Central memory CD4-positive, alpha-beta T cell (primary cell): ENCODE measurements around the gene ITGA3.

Experiments
- DNase-seq: peaks from one replicate; pipeline ENCODE4 v3.0.0; 2022
- total RNA-seq, 3 experiments: gene quantifications; one replicate each; lab custom pipeline; 2026; lab: John Stamatoyannopoulos, UW

The ITGA3 gene
- 13.7 to 34.8 (median 17.3) reads per million in 3 experiments for total RNA-seq

DNA sequence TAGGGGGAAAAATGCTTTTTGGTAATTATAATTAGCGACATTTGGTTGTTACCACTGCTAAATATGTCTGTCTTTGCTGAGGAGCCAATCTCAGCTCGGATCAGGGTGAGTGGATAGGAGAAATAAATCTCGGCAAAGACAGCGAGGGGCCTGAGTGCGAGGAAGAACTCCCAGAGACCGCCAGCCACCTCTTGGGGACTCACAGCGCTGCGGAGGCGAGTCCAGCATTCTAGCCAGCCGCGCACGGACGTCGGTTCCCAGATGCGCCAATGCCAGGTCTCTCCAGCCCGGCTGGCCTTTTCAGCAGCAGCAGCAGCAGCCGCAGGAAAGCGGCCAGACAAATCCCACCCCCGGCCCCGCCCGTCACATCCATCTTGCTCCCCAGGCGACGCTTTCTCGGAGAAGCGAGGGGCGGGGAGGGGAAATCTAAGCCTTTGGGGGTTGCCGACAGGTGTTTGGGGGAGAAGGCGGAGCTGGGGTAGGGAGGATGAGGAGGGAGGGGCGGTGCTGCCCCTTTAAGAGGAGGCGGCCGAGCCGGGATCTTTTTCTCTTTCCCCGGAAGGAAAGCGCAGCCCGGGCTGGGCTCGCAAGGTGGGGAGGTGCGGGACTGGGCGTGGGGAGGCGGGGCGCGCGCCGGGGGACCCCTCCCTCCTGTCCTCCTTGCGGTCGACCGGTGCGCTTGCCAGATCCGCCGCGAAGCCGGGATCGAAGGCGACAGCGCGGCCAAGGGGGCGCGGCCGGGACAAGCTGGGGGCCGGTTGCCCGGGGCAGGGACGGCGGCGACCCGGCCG, at the start of gene ITGA3:
Gene ITGA3 (plus strand): TSS at position 685 of the 791 bp plus-strand sequence. CDS start 330 bp downstream, outside the sequence.
- peak; percentile 55 for DNase-seq

DNA sequence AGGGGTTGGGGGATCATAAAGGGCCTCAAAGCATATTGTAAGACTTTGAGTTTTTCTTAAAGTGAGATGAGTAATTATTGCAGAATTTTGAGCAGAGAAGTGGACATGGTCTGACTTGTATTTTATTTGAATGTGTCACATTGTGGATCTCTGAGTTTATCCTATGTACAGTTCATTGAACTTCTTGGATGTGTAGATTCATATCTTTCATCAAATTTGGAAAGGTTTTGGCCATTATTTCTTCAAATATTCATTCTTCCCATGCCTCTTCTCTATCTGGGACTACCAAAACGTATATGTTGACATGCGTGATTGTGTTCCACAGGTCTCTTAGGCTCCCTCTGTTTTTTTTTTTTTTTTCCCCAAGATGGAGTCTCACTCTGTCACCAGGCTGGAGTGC, 46.6 kb upstream of the ITGA3 start:
- no peak for DNase-seq

DNA sequence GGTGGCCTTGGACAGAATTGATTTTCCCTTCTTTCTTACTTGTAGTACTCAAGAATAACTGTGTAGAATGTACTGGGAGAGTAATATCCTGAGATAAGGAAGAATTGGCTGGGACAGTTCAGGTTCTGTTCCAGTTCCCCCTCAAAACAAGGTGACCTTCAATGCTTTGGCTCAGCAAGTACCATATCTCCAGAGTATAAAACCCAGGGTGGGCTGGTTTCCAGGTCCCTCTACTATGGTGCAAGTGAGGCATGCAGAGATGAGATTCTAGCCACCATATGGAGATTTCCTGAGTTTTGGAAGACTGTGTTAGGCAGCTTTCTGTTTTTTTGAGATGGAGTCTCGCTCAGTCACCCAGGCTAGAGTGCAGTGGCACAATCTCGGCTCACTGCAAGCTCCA, 42.8 kb upstream of the ITGA3 start:
- no peak for DNase-seq

DNA sequence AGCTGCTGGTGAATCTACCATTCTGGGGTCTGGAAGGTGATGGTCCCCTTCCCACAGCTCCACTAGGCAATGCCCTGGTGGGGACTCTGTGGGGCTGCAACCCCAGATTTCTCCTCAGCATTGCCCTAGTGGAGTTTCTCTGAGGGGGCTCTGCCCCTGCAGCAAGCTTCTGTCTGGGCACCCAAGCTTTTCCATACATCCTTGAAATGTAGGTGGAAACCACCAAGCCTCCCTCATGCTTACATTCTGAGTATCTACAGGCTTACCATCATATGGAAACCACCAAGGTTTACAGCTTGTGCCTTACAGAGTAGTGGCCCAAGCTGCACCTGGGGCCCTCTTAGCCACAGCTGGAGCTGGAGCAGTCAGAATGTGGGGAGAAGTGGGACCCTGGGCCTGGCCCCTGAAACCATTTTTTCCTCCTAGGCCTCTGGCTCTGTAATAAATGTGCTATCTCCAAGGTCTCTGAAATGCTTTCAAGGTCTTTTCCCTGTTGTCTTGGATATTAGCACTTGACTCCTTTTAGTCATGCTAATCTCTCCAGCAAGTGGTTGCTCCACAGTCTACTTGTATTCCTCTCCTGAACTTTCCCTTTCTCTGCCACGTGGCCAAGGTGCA, 41.3 kb upstream of the ITGA3 start:
- DNase-seq, result no peak

DNA sequence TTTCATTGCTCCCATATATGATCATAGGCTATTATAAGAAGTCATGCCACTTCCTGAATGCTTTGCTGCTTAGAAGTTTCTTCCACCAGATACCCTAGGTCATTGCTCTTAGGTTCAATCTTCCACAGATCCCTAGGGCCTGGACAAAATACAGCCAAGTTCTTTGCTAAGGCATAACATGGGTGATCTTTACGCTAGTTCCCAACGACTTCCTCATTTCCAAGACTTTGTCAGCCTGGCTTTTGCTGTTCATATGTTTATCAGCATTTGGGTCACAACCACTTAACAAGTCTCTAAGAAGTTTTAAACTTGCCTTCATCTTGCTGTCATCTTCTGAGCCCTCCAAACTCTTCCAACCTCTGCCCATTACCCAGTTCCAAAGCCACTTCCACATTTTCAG, 40.8 kb upstream of the ITGA3 start:
- DNase-seq, result no peak

DNA sequence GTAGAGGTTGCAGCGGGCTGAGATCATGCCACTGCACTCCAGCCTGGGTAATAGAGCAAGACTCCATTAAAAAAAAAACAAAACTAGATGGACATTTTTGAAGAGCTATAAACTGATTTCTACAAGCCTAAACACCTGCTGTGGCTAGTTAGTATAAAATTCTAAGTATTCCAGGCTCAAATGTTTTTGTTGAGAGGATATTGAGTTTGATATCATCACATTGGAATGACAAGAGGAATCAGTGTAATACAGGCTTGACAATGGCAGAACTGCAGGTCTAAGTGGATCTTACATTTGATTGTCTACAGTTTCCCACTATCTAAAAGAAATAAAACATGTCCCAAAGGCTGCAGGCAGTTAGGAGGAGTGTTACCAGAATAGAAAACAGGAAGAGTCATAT, 37.0 kb upstream of the ITGA3 start:
- DNase-seq, result no peak

DNA sequence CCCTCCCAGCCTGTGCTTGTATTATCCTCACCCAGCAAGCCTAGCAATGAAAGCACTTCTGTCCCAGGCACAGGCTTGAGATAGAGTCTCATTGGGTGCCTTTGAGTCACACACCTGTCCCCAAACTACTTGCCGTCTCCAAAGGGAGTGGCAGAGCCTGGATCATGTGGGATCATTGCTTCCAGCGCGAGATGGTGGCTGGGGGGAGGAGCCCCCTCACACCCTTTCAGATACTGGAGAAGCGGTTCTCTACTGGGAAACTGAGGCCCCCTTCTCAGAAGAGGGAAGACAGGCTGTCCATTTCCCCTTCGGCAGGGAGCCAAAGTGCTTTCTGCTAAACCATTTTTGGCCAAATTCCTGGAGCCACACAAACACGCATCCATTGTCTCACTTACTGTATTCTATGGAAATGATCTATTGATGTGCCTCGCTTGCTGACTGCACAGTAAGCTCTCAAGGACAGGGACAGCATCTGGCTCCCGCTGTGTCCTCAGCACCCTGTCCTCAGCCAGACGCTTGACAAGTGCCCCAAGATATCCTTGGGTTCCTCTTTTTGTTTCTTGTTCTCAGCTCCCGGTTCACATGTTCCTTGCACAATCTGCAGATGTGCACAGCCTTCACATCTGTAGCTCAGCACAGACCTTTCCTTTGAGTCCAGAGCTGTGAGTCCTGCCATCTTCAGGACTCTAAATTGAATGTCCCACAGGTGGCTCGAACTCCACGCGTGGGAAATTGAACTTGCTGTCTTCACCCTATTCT, 34.9 kb upstream of the ITGA3 start:
- no peak for DNase-seq

DNA sequence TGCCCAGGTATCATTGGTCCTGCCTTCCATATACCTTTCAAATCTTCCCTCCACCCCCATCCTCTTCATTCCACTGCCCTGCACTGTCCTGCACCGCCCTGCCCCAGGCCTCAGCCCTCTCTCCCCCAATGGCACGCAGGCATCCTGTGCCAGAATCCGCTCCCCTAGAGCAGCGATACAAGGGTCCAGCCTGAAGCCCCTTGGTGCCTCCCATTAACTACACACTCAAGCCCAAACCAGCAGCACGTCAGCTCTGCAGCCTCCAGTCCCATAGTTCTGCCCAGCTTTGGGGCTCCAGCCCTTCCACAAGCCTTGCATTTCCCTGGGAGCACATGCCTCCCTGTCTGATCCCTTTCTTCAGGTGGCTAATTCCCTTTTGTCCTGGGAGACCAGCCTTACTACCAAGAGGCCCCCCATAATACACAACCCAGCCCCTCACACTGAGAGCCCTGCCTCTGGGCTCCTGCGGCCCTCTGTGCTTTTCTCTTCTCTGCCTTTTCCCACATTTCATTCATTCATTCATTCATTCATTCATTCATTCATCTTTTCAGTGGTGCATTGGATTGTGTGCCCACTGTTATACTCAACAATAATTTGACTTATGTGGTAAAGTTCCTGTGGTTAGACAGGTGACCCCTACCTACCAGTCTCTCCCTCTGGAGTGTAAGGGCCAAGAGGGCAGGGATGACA, 34.1 kb upstream of the ITGA3 start:
- no peak for DNase-seq

DNA sequence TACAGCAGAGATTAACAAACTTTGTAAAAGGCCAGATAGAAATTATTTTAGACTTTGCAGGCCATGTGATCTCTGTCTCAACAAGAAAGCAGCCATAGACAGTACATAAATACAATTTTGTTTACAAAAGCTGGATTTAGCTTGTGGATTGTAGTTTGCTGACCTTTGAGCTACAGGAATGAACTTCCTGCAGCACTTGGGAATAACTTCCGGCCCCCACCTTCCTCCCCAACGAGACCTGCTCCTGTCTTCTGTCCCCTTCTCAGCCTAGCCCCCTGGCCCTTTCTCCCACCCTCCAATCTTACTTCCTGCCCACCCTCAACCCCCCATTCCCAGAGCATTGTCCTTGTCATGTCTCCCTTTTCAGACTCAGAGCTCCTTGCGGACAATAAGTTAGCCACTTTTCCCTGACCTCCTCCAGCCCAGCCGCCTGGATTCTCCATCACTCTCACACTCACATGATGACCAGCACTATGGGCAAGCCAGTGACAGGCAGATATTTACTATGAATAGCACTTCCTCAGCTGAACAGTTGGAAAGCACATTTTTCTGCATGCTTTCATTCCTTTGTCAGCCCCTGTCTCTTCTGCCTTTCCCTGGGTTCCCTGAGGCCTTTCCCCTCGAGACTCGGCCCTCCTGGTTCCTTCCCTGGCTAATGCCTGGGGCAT, 33.3 kb upstream of the ITGA3 start:
- no peak for DNase-seq

DNA sequence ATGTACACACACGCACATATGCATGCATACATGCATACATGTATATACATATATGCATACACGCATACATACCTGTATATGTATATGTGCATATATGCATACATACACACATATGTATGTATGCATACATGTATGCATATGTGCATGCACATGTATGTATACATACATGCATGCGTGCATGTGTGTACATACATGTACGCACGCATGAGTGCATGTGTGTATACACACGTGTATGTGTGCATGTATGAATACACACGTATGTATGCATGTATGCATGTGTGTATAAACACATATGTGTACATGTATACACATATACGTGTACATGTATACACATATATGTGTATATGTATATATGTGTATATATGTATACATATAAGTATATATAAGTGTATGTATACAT, 32.4 kb upstream of the ITGA3 start:
- DNase-seq, result no peak

DNA sequence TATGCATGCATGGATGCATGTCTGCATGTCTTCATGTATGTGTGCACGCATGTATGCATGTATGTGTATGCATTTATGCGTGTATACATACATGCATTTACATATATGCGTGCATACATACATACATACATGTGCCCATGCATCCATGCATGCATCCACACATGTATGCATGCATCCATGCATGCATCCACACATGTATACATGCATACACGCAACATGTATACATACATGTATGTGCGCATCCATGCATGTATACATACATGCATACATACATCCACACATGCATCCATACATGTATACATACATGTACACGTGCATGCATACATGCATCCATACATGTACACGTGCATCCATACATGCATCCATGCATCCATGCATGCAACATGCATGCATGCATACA, 31.1 kb upstream of the ITGA3 start:
- no peak for DNase-seq

DNA sequence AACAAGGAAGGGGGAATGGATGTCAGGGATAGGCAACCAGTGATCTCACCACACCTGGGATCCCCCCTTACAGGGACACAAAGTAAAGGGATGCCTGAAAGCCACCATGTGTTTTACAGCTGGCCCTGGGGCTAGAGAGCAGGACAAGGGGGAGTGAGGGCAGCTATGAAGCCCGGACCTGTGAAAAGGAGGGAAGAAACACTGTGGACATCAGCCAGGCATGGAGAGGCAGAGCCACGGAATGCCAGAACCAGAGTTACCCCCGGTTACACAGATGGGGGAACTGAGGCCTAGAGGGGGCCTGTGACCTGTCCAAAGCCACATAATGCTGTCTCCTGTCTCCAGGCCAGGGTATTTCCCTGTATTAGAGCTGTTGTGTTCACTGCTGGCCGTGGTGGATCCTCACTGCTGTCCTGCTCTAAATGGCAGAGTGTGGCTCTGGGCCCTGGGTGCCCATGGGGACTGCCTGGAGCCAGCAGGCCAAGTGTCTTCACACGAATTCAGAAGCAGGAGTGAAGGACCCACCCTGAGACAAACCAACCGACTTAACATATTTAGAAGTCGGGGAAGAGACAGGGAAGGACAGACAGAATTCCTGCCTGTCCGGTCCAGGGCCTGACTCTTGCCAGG, 29.7 kb upstream of the ITGA3 start:
- DNase-seq, result no peak

DNA sequence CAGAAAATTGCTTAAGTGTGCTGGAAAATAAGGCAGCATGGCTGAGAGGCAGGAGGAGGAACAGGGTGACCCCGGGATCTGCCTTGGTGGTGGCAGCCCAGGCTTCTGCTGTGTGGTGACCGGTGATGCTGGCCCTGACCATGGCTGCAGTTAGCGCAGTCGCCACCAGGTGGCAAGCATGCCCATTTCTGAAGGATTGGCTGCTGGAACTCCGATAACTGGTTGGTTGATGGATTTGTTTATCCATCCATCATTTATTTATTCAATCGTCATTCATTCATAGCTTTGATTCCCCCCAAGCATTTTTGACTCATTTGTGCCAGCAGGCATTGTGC, 29.1 kb upstream of the ITGA3 start:
- DNase-seq, result peak; percentile 65

DNA sequence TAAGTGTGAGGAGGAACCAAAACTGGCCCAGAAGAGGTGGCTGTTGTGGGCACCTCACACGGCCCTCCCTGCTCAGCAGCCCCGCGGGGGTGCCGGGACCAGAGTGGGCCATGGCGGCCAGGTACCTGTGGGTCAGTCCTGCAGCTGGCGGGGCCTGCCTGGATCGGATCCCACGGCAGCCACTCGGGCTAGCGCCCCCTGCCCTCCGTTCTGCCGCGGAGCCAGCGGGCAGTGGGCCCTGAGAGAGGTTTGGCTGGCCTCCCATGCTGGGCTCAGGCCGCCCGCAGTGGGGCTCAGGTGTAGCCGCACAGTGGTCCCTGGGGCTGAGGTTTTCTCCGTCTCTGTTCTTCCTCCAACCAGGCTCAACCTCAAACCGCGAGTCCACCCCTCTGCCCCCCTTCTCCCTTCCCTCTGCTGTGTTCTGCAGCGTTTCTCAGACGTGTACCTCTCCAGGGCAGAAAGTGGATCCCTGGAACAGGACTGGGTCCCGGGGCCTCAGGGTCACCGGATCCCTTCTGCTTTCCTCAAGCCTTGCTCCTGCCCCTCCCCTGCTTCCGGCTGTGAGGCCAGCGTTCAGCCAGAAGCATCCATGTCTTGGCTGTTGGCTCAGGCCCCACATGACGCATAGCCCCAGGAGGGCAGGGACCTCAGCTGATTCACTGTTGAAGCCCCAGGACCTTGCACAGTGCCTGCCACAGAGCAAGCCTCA, 28.6 kb upstream of the ITGA3 start:
- DNase-seq, result no peak

DNA sequence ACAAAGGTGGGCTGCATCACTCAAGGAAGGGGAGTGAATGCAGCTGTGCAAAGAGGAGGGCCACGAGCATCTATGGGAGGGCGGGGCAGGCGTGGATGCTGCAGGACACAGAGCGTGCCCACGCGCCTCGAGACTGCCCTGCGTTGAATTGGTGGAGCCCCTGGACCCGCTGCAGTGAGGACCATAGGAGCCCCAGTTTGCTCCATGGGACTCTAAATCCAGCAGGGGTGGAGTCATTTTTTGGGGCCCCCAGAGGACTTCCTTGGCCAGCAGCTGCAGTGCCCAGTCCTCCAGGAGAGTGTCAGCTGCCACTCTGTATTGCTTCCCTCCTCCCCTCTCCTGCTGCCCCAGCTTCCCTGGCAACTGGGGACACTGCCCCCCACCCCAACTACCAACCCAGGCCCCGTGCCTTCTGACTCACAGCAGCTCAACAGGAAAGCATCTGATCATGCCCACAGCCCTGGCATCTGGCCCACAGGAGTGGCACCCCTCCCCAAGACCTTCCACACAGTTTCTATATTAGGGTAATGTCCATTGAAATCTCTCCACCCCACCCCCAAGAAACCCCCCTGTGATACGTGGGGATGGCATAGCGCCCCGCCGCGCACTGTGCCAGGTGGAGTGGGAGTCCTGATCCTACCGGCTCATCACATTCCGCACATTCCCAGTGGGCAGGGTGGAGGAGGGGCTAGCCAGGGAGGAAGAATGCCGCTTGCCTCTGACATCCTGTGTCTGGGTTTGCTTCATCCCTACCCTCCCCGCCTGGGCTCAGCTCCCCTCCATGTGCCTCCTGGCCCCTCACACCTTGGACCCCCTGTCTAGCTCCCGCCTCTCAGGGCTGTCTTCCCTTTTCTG, 27.8 kb upstream of the ITGA3 start:
- no peak for DNase-seq

DNA sequence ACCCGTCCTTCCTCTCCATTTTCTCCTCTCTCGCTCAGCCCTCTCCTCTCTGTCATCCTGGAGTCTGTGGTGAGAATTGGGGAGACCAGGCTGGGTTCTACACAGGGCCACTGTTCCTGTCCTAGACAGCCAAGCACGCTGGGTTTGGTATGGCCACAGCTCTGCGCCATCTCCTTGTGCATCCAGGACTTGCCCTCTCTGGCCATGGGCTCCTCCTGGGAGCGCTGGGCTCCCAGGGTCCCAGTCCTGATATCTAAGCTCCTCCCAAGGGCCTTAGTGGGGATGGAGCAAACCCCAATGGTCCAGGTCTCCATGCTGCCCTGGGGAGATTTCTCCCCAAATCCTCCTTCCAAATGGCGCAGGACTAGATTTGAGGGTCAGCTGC, 27.2 kb upstream of the ITGA3 start:
- no peak for DNase-seq

DNA sequence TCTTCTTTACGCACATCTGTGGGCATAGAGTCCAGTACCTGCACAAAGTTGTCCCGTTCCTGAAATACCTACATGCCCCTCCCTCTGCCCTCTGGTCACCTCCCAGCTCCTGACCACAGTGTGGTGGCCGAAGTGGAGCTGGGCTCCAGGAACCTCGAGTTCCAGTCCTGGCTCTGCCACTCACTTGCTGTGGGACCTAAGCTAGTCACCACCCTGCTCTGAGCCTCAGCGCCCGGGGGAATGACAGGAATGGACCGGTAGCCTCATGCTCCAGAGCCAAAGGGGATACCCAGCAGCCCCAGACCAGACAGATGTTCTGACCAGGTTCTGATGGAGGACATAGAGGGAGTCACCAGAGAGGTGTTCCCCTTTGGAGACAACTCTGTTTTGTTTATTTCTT, 26.7 kb upstream of the ITGA3 start:
- no peak for DNase-seq

DNA sequence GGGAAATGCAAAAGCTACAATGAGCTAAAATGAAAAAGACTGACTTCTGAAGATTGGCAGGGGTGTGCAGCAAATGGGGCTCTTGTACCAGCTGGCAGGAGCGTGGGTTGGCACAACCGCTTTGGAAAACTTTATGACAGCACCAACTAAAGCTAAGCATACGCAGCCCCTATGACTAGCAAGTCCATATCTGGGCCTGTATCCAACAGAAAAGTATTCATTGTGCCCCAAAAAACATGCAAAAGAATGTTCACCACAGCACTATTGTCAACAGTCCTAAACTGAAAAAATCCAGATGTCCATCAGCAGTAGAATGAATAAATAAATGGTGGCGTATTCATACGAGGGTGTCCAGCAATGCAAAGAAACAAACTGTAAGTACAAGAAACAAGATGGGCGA, 22.6 kb upstream of the ITGA3 start:
- DNase-seq, result no peak

DNA sequence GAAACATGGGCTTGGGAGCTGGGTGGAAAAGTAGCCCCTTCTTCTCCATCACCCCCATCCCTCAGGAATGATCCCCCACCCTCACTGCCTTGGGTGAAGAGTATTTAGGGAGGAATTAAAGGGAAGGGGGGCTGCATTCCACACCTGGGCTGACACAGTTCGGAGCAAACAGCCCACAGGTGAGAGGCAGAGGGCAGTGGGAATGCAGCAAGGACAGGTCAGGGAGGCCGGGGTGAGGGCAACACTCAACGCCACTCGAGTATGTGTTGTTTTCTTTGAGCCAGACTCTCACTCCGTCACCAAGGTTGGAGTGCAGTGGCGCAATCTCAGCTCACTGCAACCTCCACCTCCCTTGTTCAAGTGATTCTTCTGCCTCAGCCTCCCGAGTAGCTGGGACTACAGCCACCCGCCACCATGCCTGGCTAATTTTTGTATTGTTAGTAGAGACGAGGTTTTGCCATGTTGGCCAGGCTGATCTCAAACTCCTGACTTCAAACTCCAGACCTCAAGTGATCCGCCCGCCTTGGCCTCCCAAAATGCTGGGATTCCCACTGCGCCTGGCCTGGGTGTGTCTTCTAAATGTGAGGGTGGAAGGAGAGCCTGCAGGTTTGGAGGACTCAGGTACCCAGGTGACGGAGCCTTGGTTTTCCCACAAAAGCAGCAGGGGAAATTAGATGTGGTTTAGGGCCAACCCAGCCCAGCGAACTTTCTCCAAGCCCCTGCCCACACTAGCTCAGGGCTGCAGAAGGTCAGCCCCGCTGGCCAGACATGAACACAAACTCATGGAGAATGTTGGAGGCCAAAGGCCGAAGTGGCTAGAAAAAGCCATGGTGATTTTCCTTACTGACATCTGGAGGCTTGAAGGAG, 21.2 kb upstream of the ITGA3 start:
- no peak for DNase-seq
